Measurements from ENCODE around the gene PRPF6. TPM values are rescaled to one million over a fixed set of nuclear protein-coding genes. Genes with fewer than 3 reads are reported as not detected.

Gene PRPF6
- polyA plus RNA-seq, 3 donors: 29.1 to 47.7 (median 34.5) TPM

DNA sequence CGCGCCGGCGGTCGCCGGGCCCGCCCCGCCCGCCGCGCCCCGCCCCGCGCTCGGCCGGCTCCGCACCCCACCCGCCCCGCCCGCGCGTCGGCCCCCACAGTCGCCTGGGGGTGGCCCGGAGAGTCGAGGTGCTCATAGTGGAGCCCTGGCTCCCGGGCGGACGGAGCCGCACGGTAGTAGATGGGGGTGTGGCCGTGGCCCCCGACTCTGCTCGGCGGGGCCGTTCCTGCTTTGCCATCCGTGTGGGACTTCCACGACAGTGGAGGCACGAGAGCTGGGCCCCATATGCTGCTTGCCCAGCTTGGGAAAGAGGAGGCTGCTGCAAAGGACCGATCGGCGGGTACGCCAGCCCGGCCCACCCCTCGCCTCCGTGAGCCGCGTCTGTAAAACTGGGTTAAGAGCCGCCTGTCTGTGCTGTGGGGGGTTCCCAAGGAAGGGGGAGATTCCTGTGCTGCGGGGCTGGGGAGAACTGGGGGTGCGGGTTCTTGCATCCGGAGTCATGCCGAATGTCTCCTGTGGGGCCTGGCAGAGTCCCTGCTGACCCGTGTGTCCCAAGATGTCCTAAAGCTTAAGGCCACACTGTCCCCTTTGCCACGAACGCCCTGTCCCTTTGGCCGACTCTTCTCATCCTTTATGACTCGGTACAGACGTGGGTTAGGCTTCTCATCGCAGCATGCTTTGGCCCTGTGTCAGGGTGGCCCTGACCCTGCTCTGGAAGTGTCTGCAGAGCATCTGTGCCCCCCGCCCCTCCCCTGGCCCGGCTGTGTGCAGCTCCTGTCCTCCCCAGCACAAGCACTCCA lies 99.3 kb downstream of the PRPF6 start, which contains the start of gene OPRL1:
TSS of gene OPRL1 (plus strand) at position 70 of the 800 bp plus-strand sequence. CDS start 12,639 bp downstream, outside the sequence.
- TF ChIP-seq, protein P1, sequence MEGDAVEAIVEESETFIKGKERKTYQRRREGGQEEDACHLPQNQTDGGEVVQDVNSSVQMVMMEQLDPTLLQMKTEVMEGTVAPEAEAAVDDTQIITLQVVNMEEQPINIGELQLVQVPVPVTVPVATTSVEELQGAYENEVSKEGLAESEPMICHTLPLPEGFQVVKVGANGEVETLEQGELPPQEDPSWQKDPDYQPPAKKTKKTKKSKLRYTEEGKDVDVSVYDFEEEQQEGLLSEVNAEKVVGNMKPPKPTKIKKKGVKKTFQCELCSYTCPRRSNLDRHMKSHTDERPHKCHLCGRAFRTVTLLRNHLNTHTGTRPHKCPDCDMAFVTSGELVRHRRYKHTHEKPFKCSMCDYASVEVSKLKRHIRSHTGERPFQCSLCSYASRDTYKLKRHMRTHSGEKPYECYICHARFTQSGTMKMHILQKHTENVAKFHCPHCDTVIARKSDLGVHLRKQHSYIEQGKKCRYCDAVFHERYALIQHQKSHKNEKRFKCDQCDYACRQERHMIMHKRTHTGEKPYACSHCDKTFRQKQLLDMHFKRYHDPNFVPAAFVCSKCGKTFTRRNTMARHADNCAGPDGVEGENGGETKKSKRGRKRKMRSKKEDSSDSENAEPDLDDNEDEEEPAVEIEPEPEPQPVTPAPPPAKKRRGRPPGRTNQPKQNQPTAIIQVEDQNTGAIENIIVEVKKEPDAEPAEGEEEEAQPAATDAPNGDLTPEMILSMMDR (IDR thresholded peaks at IDR 0.05): no peak
- peak in 2 of 3 donors; percentile 22 to 57 for DNase-seq
- Mint-ChIP-seq H3K4me1 (peaks cover 55% of the 10 kb centered on the region), H3K27me3 (ENCODE audit: low read depth in 3 of 3) (peaks cover 15 to 17% (median 15%) of the 10 kb centered on the region in 3 donors), H3K27ac (peak within 1 kb of the TSS; percentile 89 to 95 (median 93)), H3K4me3 (peak within 1 kb of the TSS; percentile 95 to 97), H3K36me3 (peaks cover 12 to 19% of the 10 kb centered on the region in 2 donors), H3K9me3 (peaks cover 0 to 4% (median 0%) of the 10 kb centered on the region in 7 donors)
- peaks cover 11% of the 10 kb centered on the region in 2 donors for H3K36me3 ChIP-seq (replicated peaks in 1 of 2; ENCODE audit: control insufficient read depth in 1 of 2, insufficient read depth in 2 of 2, low read length in 2 of 2)
- H3K27ac ChIP-seq (ENCODE audit: low read depth in 1 of 2, low read length in 2 of 2): peak within 1 kb of the TSS; percentile 81 to 87
- H3K4me2 ChIP-seq (replicated peaks; ENCODE audit: extremely low read depth, low read length, poor library complexity, severe bottlenecking): peak within 1 kb of the TSS; percentile 97
- peaks cover 88% of the 10 kb centered on the region for H4K20me1 ChIP-seq (ENCODE audit: insufficient read depth, low read length)
- H3K27me3 ChIP-seq (ENCODE audit: control insufficient read depth in 2 of 2, insufficient read depth in 2 of 2, low read length in 2 of 2): peaks cover 8 to 11% of the 10 kb centered on the region in 2 donors
- peaks cover 0 to 2% of the 10 kb centered on the region in 2 donors for H3K9me3 ChIP-seq (replicated peaks in 1 of 2; ENCODE audit: control insufficient read depth in 1 of 2, insufficient read depth in 1 of 2, low read length in 2 of 2)
- H2AFZ ChIP-seq (ENCODE audit: insufficient read depth, low read depth, low read length, poor library complexity, severe bottlenecking): peak within 1 kb of the TSS; percentile 69
- H3K79me2 ChIP-seq (ENCODE audit: insufficient read depth, low read length): peaks cover 69% of the 10 kb centered on the region
- H3K9ac ChIP-seq (ENCODE audit: insufficient read depth, low read length, poor library complexity, severe bottlenecking): peak within 1 kb of the TSS; percentile 88
- intact Hi-C loops (cut with micrococcal nuclease): loop anchor here (5.0 kb wide), 2 partner anchors 42 to 172 kb away; no protein-coding TSS in a partner anchor
- H3K4me3 ChIP-seq (replicated peaks in 1 of 3; ENCODE audit: low read depth in 2 of 3, low read length in 3 of 3): peak within 1 kb of the TSS; percentile 84 to 100 (median 88)
- WGBS (ENCODE audit: insufficient coverage): 2% methylated on average over 51 of the region's 62 CpGs
- H3K4me1 ChIP-seq (ENCODE audit: control insufficient read depth in 1 of 2, insufficient read depth in 2 of 2, low read length in 2 of 2): peaks cover 55 to 75% of the 10 kb centered on the region in 2 donors

DNA sequence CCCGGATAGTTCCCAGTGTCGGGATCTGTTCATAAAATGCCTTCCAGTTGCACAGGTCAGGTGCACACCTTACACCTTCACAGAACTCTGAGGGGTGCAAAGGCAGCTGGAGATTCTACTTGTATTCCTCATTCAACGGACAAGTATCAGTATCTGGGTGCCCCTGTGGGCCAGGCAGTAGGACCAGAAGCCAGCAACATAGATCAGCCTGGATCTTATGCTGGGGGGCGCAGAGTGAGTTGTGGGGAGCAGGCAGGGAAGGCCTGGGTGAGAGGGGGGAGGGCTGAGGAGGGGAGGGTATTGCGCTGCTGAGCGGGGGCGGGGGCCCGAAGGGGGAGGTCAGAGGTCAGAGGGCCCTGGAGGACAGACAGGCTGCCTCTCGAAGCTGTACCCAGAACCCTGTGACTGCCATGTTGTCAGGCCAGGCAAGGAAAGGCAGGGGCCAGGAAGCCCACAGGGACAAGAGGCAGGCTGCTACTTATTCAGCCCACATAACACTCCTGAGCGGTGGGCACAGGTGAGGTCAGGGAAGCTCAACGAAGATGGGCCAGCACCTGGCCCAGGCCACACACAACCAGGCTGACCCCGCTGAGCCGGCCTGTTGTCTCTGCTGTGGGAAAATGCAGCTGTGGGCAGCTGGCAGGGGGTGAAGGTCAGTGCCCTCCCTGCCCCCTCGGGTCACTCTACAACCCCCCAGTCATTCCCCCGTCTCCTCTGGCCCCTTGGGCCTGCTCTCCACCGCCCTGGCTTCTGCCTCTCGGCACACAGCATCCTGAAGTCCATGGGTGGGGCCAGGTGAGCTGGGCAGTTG lies 100.1 kb downstream of the PRPF6 start:
- peaks cover 88% of the 10 kb centered on the region for H4K20me1 ChIP-seq (ENCODE audit: insufficient read depth, low read length)
- DNase-seq: no peak
- peaks cover 3 to 4% of the 10 kb centered on the region in 2 donors for H3K36me3 ChIP-seq (replicated peaks in 1 of 2; ENCODE audit: control insufficient read depth in 1 of 2, insufficient read depth in 2 of 2, low read length in 2 of 2)
- Mint-ChIP-seq H3K27ac (peak overlapping the region; percentile 77 to 95 (median 87)), H3K36me3 (peaks cover 4 to 11% of the 10 kb centered on the region in 2 donors), H3K9me3 (peaks cover 0 to 4% (median 1%) of the 10 kb centered on the region in 7 donors), H3K4me3 (peak overlapping the region; percentile 94 to 95), H3K4me1 (peaks cover 47% of the 10 kb centered on the region), H3K27me3 (ENCODE audit: low read depth in 3 of 3) (peaks cover 22 to 25% (median 23%) of the 10 kb centered on the region in 3 donors)
- peak overlapping the region; percentile 59 to 87 for H3K27ac ChIP-seq (ENCODE audit: low read depth in 1 of 2, low read length in 2 of 2)
- peak overlapping the region; percentile 77 for H3K9ac ChIP-seq (ENCODE audit: insufficient read depth, low read length, poor library complexity, severe bottlenecking)
- intact Hi-C loops (cut with micrococcal nuclease): loop anchor here (5.0 kb wide), 2 partner anchors 41 to 171 kb away; no protein-coding TSS in a partner anchor
- peak overlapping the region; percentile 78 to 94 (median 88) for H3K4me3 ChIP-seq (replicated peaks in 1 of 3; ENCODE audit: low read depth in 2 of 3, low read length in 3 of 3)
- H3K9me3 ChIP-seq (replicated peaks in 1 of 2; ENCODE audit: control insufficient read depth in 1 of 2, insufficient read depth in 1 of 2, low read length in 2 of 2): peaks cover 0 to 8% of the 10 kb centered on the region in 2 donors
- peaks cover 61% of the 10 kb centered on the region for H3K79me2 ChIP-seq (ENCODE audit: insufficient read depth, low read length)
- peaks cover 47 to 67% of the 10 kb centered on the region in 2 donors for H3K4me1 ChIP-seq (ENCODE audit: control insufficient read depth in 1 of 2, insufficient read depth in 2 of 2, low read length in 2 of 2)
- WGBS (ENCODE audit: insufficient coverage): 58% methylated on average over 12 of the region's 17 CpGs
- peaks cover 9 to 19% of the 10 kb centered on the region in 2 donors for H3K27me3 ChIP-seq (ENCODE audit: control insufficient read depth in 2 of 2, insufficient read depth in 2 of 2, low read length in 2 of 2)
- H3K4me2 ChIP-seq (replicated peaks; ENCODE audit: extremely low read depth, low read length, poor library complexity, severe bottlenecking): peak overlapping the region; percentile 97
- H2AFZ ChIP-seq (ENCODE audit: insufficient read depth, low read depth, low read length, poor library complexity, severe bottlenecking): no peak overlapping the region
- TF ChIP-seq, protein P1 (IDR thresholded peaks at IDR 0.05): no peak

Data from CD14-positive monocyte (primary cell).